DMS53 (cell line): ENCODE measurements around the gene PTPRU.
"Not testable (repeated sequence)": the region's sequence is repeated elsewhere in the genome, so short reads cannot be mapped to it uniquely, and the experiment has no call there.

Experiments used
- DNase-seq: peaks from one replicate; lab custom pipeline; 2025; lab: John Stamatoyannopoulos, UW

The PTPRU gene

GRCh38 chr1:29290414-29290985 lies 54.2 kb downstream of the PTPRU start:
- no peak for DNase-seq

GRCh38 chr1:29291756-29292155 lies 55.4 kb downstream of the PTPRU start:
- DNase-seq = no peak

- DNase-seq = no peak
Observed at GRCh38 chr1:29292344-29292743, 56.0 kb downstream of the PTPRU start.

- DNase-seq = no peak
Observed at GRCh38 chr1:29297450-29297849, 61.1 kb downstream of the PTPRU start.

GRCh38 chr1:29298246-29298645 lies 61.9 kb downstream of the PTPRU start:
- no peak for DNase-seq

GRCh38 chr1:29299446-29299845 lies 63.1 kb downstream of the PTPRU start:
- no peak for DNase-seq

GRCh38 chr1:29301732-29302131 lies 65.4 kb downstream of the PTPRU start:
- not testable (repeated sequence) for DNase-seq

- DNase-seq = no peak
Observed at GRCh38 chr1:29303201-29304024, 67.1 kb downstream of the PTPRU start.

GRCh38 chr1:29304025-29304684 lies 67.8 kb downstream of the PTPRU start:
- DNase-seq = no peak

GRCh38 chr1:29305943-29306342 lies 69.6 kb downstream of the PTPRU start:
- DNase-seq = no peak

GRCh38 chr1:29306471-29307140 lies 70.3 kb downstream of the PTPRU start:
- DNase-seq = no peak

GRCh38 chr1:29309075-29309474 lies 72.8 kb downstream of the PTPRU start:
- DNase-seq = peak; percentile 62

GRCh38 chr1:29309621-29310020 lies 73.3 kb downstream of the PTPRU start:
- DNase-seq = no peak

GRCh38 chr1:29310616-29311180 lies 74.4 kb downstream of the PTPRU start:
- no peak for DNase-seq

- no peak for DNase-seq
Observed at GRCh38 chr1:29311352-29312030, 75.2 kb downstream of the PTPRU start.

GRCh38 chr1:29312469-29313461 lies 76.4 kb downstream of the PTPRU start:
- no peak for DNase-seq

- DNase-seq = not testable (repeated sequence)
Observed at GRCh38 chr1:29314685-29315084, 78.4 kb downstream of the PTPRU start.

- DNase-seq = no peak
Observed at GRCh38 chr1:29315262-29315661, 78.9 kb downstream of the PTPRU start.

- no peak for DNase-seq
Observed at GRCh38 chr1:29315876-29316275, 79.6 kb downstream of the PTPRU start.
